ENCODE data around the gene PKN2. TPM values are rescaled to one million over a fixed set of nuclear protein-coding genes. Genes with fewer than 3 reads are reported as not detected.

PKN2 gene
- total RNA-seq, 1 experiment from 2014 or later = 74.1 TPM

DNA sequence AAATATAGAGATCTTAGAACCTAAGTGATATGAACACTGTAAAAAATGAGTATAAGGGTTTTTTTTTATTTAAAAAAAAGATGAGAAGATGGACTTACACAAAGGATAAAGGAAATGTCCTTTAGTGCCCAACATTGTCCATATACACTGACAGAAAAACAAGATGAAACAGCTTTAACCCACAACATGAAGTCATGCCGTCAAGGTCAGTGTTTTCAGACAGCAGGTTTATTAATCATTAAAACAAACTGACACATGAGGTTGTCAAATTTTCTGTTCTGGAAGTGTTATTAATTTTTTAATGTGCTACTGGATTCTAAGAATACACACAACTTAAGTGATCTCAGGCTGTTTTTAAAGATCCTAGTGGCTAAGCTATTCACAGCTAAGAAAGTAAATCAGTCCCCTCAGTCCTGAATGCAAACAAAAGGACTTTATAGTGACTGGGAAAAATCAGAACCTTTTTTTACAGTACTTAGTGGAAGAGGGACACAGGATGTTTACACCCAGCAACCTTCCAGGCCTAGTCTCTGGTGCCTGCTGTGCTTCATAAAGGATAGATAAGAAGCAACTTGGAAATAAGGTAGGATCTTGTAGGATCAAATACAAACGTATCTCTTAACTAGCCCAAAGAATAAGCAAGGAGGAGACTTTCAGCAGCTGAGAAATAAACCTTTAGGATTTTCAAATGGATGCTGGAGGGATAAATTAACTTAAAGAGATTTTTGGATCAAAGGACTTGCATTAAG, 21.9 kb upstream of the PKN2 start:
- in situ Hi-C loops (cut with HindIII; ENCODE audit: low pct_unique_long_range_greater_than_20kb, low sequenced_read_pairs) = no loop called here
- no TSS peak for BruUV-seq (replicated peaks)
- intact Hi-C loops (cut with micrococcal nuclease; ENCODE audit: unreplicated experiment) = no loop called here
- no peak for DNase-seq (ENCODE audit: low read depth, low spot score)
- no peaks in the 10 kb centered on the region for H3K9me3 ChIP-seq (ENCODE audit: control insufficient read depth, insufficient read depth, low read depth, low read length)
- no peak for ATAC-seq
- no peaks in the 10 kb centered on the region for H3K36me3 ChIP-seq (ENCODE audit: control insufficient read depth, insufficient read depth, low read length)
- no peaks in the 10 kb centered on the region; the same call in 1 of the 2 replicates for H3K27me3 ChIP-seq (ENCODE audit: control insufficient read depth, insufficient read depth, low read length)
- no peak overlapping the region for H3K4me3 ChIP-seq (ENCODE audit: low read depth in 2 of 2, low read length in 2 of 2)
- POLR2A ChIA-PET = interaction anchor here (0.6 kb wide), 1 partner anchor 231 kb away, joined by 7 read pairs; no protein-coding TSS in a partner anchor
- no peak overlapping the region for H3K27ac ChIP-seq (ENCODE audit: low read length)
- CTCF ChIA-PET = no interaction called here
- no peak for TF ChIP-seq SIN3A (IDR thresholded peaks at IDR 0.05; ENCODE audit: borderline replicate concordance, insufficient read depth, low read depth, low read length)
- no peak for TF ChIP-seq TCF7L2 (IDR thresholded peaks at IDR 0.05; ENCODE audit: low read depth, low read length)
- TF ChIP-seq, protein P1, sequence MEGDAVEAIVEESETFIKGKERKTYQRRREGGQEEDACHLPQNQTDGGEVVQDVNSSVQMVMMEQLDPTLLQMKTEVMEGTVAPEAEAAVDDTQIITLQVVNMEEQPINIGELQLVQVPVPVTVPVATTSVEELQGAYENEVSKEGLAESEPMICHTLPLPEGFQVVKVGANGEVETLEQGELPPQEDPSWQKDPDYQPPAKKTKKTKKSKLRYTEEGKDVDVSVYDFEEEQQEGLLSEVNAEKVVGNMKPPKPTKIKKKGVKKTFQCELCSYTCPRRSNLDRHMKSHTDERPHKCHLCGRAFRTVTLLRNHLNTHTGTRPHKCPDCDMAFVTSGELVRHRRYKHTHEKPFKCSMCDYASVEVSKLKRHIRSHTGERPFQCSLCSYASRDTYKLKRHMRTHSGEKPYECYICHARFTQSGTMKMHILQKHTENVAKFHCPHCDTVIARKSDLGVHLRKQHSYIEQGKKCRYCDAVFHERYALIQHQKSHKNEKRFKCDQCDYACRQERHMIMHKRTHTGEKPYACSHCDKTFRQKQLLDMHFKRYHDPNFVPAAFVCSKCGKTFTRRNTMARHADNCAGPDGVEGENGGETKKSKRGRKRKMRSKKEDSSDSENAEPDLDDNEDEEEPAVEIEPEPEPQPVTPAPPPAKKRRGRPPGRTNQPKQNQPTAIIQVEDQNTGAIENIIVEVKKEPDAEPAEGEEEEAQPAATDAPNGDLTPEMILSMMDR (IDR thresholded peaks at IDR 0.05) = no peak
- TF ChIP-seq, protein P2, sequence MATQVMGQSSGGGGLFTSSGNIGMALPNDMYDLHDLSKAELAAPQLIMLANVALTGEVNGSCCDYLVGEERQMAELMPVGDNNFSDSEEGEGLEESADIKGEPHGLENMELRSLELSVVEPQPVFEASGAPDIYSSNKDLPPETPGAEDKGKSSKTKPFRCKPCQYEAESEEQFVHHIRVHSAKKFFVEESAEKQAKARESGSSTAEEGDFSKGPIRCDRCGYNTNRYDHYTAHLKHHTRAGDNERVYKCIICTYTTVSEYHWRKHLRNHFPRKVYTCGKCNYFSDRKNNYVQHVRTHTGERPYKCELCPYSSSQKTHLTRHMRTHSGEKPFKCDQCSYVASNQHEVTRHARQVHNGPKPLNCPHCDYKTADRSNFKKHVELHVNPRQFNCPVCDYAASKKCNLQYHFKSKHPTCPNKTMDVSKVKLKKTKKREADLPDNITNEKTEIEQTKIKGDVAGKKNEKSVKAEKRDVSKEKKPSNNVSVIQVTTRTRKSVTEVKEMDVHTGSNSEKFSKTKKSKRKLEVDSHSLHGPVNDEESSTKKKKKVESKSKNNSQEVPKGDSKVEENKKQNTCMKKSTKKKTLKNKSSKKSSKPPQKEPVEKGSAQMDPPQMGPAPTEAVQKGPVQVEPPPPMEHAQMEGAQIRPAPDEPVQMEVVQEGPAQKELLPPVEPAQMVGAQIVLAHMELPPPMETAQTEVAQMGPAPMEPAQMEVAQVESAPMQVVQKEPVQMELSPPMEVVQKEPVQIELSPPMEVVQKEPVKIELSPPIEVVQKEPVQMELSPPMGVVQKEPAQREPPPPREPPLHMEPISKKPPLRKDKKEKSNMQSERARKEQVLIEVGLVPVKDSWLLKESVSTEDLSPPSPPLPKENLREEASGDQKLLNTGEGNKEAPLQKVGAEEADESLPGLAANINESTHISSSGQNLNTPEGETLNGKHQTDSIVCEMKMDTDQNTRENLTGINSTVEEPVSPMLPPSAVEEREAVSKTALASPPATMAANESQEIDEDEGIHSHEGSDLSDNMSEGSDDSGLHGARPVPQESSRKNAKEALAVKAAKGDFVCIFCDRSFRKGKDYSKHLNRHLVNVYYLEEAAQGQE (IDR thresholded peaks at IDR 0.05; ENCODE audit: insufficient read depth in 1 of 2, low read depth in 2 of 2, low read length in 1 of 2) = no peak
- no peaks in the 10 kb centered on the region for H3K4me1 ChIP-seq (ENCODE audit: control insufficient read depth, insufficient read depth, low read length)

DNA sequence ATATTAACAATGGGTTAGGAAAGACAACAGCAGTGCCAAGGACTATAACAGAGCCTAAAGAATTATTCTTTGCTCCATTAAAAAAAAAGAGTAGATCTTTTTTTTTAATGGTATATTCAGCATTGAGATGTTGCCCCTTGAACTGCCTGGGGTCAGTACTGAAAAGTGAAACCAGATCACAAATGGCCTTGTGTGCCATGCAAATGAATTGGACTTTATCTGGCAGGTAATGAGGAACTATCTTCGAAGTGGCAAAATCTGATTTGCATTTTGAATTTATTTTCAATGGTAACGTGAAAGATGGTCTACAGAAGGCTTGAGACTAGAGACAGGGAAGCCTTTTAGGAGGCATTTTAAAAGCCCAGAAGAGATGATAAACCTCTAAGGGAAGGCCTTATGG, 21.4 kb upstream of the PKN2 start:
- CTCF ChIA-PET = no interaction called here
- intact Hi-C loops (cut with micrococcal nuclease; ENCODE audit: unreplicated experiment) = no loop called here
- TF ChIP-seq SIN3A (IDR thresholded peaks at IDR 0.05; ENCODE audit: borderline replicate concordance, insufficient read depth, low read depth, low read length) (no peak), TCF7L2 (IDR thresholded peaks at IDR 0.05; ENCODE audit: low read depth, low read length) (no peak), POLR2AphosphoS5 (IDR thresholded peaks at IDR 0.05; ENCODE audit: low read depth, low read length) (no peak)
- TF ChIP-seq, protein P2 (IDR thresholded peaks at IDR 0.05; ENCODE audit: insufficient read depth in 1 of 2, low read depth in 2 of 2, low read length in 1 of 2) = no peak
- TF ChIP-seq, protein P1 (IDR thresholded peaks at IDR 0.05) = no peak
- H3K36me3 ChIP-seq (ENCODE audit: control insufficient read depth, insufficient read depth, low read length) = no peaks in the 10 kb centered on the region
- H3K4me1 ChIP-seq (ENCODE audit: control insufficient read depth, insufficient read depth, low read length) = no peaks in the 10 kb centered on the region
- DNase-seq (ENCODE audit: low read depth, low spot score) (no peak), ATAC-seq (no peak)
- no peak overlapping the region for H3K4me3 ChIP-seq (ENCODE audit: low read depth in 2 of 2, low read length in 2 of 2)
- H3K9me3 ChIP-seq (ENCODE audit: control insufficient read depth, insufficient read depth, low read depth, low read length) = no peaks in the 10 kb centered on the region
- no TSS peak for BruUV-seq (replicated peaks)
- H3K27me3 ChIP-seq (ENCODE audit: control insufficient read depth, insufficient read depth, low read length) = no peaks in the 10 kb centered on the region; the same call in 1 of the 2 replicates
- H3K27ac ChIP-seq (ENCODE audit: low read length) = no peak overlapping the region
- in situ Hi-C loops (cut with HindIII; ENCODE audit: low pct_unique_long_range_greater_than_20kb, low sequenced_read_pairs) = no loop called here
- POLR2A ChIA-PET = no interaction called here
